GM12878 (cell line): ENCODE results near the gene SSNA1. TPM values are rescaled to one million over a fixed set of nuclear protein-coding genes. Genes with fewer than 3 reads are reported as not detected.

ENCODE experiments used
- ATAC-seq: fragments of 200-7000 bp; cut with Tn5 transposase; 3 replicates; pipeline ENCODE4 v1.9.1; 2020; ENCODE audit warnings: mild to moderate bottlenecking, moderate library complexity
- Bru-seq: library from RNA; stranded (reverse); fragments of 400-500 nt; gene quantifications from one replicate; lab custom pipeline; 2021; lab: Mats Ljungman, UMichigan
- BruChase-seq, 2 experiments: library from RNA; stranded (reverse); fragments of 400-500 nt; gene quantifications; one replicate each; lab custom pipeline; 2021; lab: Mats Ljungman, UMichigan
- BruUV-seq: library from RNA; stranded (reverse); fragments of 400-500 nt; replicated peaks from 2 replicates; lab custom pipeline; 2021; lab: Mats Ljungman, UMichigan
- CTCF ChIA-PET: fragments of 300-600 bp; sonication (Branson Sonifier 250); formaldehyde crosslinking; extraction: SDS; loops from one replicate; lab custom pipeline; 2021; ENCODE audit warnings: inconsistent platforms; lab: Yijun Ruan, JAX
- POLR2A ChIA-PET: fragments of 350-600 bp; formaldehyde crosslinking; extraction: SDS; loops from one replicate; lab custom pipeline; 2021; ENCODE audit warnings: inconsistent platforms; lab: Charles Lee
- RAD21 ChIA-PET: fragments of 300-600 bp; sonication (Branson Sonifier 250); formaldehyde crosslinking; loops from one replicate; lab custom pipeline; 2023; ENCODE audit warnings: antibody characterized with exemption; ENCODE audit not compliant: unreplicated experiment; lab: Charles Lee
- SMC1A ChIA-PET: fragments of 300-600 bp; sonication (Branson Sonifier 250); formaldehyde crosslinking; loops from one replicate; lab custom pipeline; 2023; ENCODE audit not compliant: unreplicated experiment, uncharacterized antibody; lab: Charles Lee
- DNase-seq: peaks from one replicate; pipeline ENCODE4 v3.0.0-alpha.2; 2011; ENCODE audit warnings: low read depth, low spot score
- FAIRE-seq: peaks from 3 replicates; lab custom pipeline; 2011; peaks lifted over from hg19 to GRCh38; lab: Jason Lieb, UNC
- H2AFZ ChIP-seq: 2 replicates; pipeline ENCODE4 v1.6.0; 2011; ENCODE audit warnings: low read depth, low read length, control low read depth; ENCODE audit not compliant: control insufficient read depth
- H3K27ac ChIP-seq: 2 replicates; pipeline ENCODE4 v1.5.1; 2011; ENCODE audit warnings: control low read depth; ENCODE audit not compliant: control insufficient read depth, insufficient read depth
- H3K27me3 ChIP-seq, 2 experiments: replicated peaks in 1 of 2; 2 replicates each; pipeline versions ENCODE4 v1.6.0 to v1.6.1; 2011; ENCODE audit warnings: low read length in 1 of 2; ENCODE audit not compliant: control insufficient read depth in 2 of 2, insufficient read depth in 2 of 2
- H3K36me3 ChIP-seq, 2 experiments: 2 replicates each; pipeline ENCODE4 v1.5.1; 2011; ENCODE audit warnings: low read length in 1 of 2; ENCODE audit not compliant: control insufficient read depth in 2 of 2, insufficient read depth in 2 of 2
- H3K4me1 ChIP-seq: 2 replicates; pipeline ENCODE4 v1.6.1; 2011; ENCODE audit warnings: mild to moderate bottlenecking, low read length, moderate library complexity, mixed read lengths; ENCODE audit not compliant: control insufficient read depth, insufficient read depth
- H3K4me2 ChIP-seq: 2 replicates; pipeline ENCODE4 v1.6.0; 2011; ENCODE audit warnings: control low read depth; ENCODE audit not compliant: control insufficient read depth, insufficient read depth
- H3K4me3 ChIP-seq: fragments of 200-600 bp; sonication (generic); 2 replicates; pipeline ENCODE4 v1.5.1; 2016
- H3K79me2 ChIP-seq: 2 replicates; pipeline ENCODE4 v1.6.0; 2011; ENCODE audit warnings: low read length; ENCODE audit not compliant: control insufficient read depth, insufficient read depth
- H3K9ac ChIP-seq: 2 replicates; pipeline ENCODE4 v1.8.0; 2011; ENCODE audit warnings: low read length, control low read depth, mixed read lengths; ENCODE audit not compliant: control insufficient read depth, insufficient read depth
- H3K9me3 ChIP-seq: replicated peaks from 3 replicates; pipeline ENCODE4 v1.5.1; 2011; ENCODE audit warnings: mild to moderate bottlenecking, low read length; ENCODE audit not compliant: control insufficient read depth, insufficient read depth
- H4K20me1 ChIP-seq: 2 replicates; pipeline ENCODE4 v1.6.0; 2011; ENCODE audit not compliant: control insufficient read depth, insufficient read depth
- CEBPB ChIP-seq, 2 experiments: fragments of 150-350 bp in 1 of 2; IDR thresholded peaks; 2 replicates each; pipeline ENCODE4 v1.6.1; 2012 to 2014; ENCODE audit warnings: low read depth in 2 of 2, low read length in 2 of 2, borderline replicate concordance in 1 of 2, inconsistent platforms in 1 of 2
- CHD4 ChIP-seq: fragments of 200-600 bp; sonication (generic); IDR thresholded peaks from 2 replicates; pipeline ENCODE4 v1.6.1; 2016; ENCODE audit warnings: mild to moderate bottlenecking
- HCFC1 ChIP-seq: fragments of 150-350 bp; IDR thresholded peaks from 2 replicates; pipeline ENCODE4 v1.6.1; 2014; ENCODE audit warnings: low read length
- HDAC6 ChIP-seq: fragments of 200-600 bp; sonication (generic); IDR thresholded peaks from one replicate; pipeline ENCODE4 v1.8.0; 2017; ENCODE audit warnings: antibody characterized with exemption; ENCODE audit not compliant: unreplicated experiment
- HSF1 ChIP-seq: fragments of 150-350 bp; IDR thresholded peaks from 2 replicates; pipeline ENCODE4 v1.6.1; 2014; ENCODE audit warnings: mild to moderate bottlenecking, low read depth, low read length
- IKZF1 ChIP-seq: fragments of 450-650 bp; conservative IDR thresholded peaks from 2 replicates; pipeline ENCODE4 v1.6.1; 2017; ENCODE audit warnings: antibody characterized with exemption, mild to moderate bottlenecking
- LARP7 ChIP-seq: fragments of 450-650 bp; IDR thresholded peaks from 2 replicates; pipeline ENCODE4 v1.6.1; 2017; ENCODE audit warnings: mild to moderate bottlenecking
- MLLT1 ChIP-seq: fragments of 450-650 bp; IDR thresholded peaks from 2 replicates; pipeline ENCODE4 v1.6.1; 2016; ENCODE audit warnings: mild to moderate bottlenecking
- NFYB ChIP-seq: IDR thresholded peaks from 2 replicates; pipeline ENCODE4 v1.6.1; 2011; ENCODE audit warnings: low read depth, mild to moderate bottlenecking, low read length, improper control_type of control experiment, moderate library complexity; ENCODE audit not compliant: insufficient read depth
- RELA ChIP-seq: fragments of 450-650 bp; IDR thresholded peaks from 2 replicates; pipeline ENCODE4 v1.8.0; 2014; ENCODE audit warnings: borderline replicate concordance; ENCODE audit not compliant: partially characterized antibody
- SUZ12 ChIP-seq: fragments of 200-600 bp; sonication (generic); IDR thresholded peaks from one replicate; pipeline ENCODE4 v1.6.1; 2018; ENCODE audit warnings: antibody characterized with exemption, mild to moderate bottlenecking; ENCODE audit not compliant: unreplicated experiment
- TBL1XR1 ChIP-seq: IDR thresholded peaks from 2 replicates; pipeline ENCODE4 v1.6.1; 2012; ENCODE audit warnings: low read depth, low read length, improper control_type of control experiment
- WRNIP1 ChIP-seq: IDR thresholded peaks from 2 replicates; pipeline ENCODE4 v1.6.1; 2011; ENCODE audit warnings: low read depth, low read length, improper control_type of control experiment, borderline replicate concordance
- ZBED1 ChIP-seq: IDR thresholded peaks from 2 replicates; pipeline ENCODE4 v1.6.1; 2016; ENCODE audit warnings: borderline replicate concordance
- WGBS: methylation state at CpG from one replicate; pipeline ENCODE4 v1.1.6; 2016; ENCODE audit warnings: low lambda C conversion rate; ENCODE audit not compliant: insufficient replicate concordance, insufficient coverage; ENCODE audit errors: missing lambda C conversion rate; 5-methylcytosine and 5-hydroxymethylcytosine counted together
- in situ Hi-C: fragments of 300-500 bp; cut with MboI; formaldehyde crosslinking; loops from 9 replicates; pipeline ENCODE4 v1.14.3; 2018; ENCODE audit warnings: mixed read lengths
- intact Hi-C: fragments of 100-400 bp; cut with micrococcal nuclease; formaldehyde crosslinking; loops from one replicate; pipeline ENCODE4 v1.14.2; 2022; ENCODE audit not compliant: unreplicated experiment
- long read RNA-seq, 2 experiments: library from polyadenylated mRNA; unstranded; transcript quantifications; one replicate each; pipeline ENCODE4 v2.0.0, GENCODE V29; 2019 to 2020
- polyA minus RNA-seq, 3 experiments: library from RNA; depleted of rRNA, polyadenylated mRNA; stranded (reverse); fragments of >200 nt; gene quantifications; 2 replicates each; pipeline ENCODE4 v1.2.3, GENCODE V29; 2011
- polyA plus RNA-seq, 11 experiments: library from polyadenylated mRNA; depleted of rRNA in 4 of 11; unstranded in 6 of 11; stranded (reverse) in 5 of 11; fragments of >200 nt; fragmentation: Nextera tagmentation in 4 of 11; fragmentation: Illumina TruSeq in 1 of 11; extraction: Ambion mirVana in 4 of 11; extraction: Trizol in 1 of 11; gene quantifications; 1 replicate in 1 of 11; 2 replicates in 10 of 11; pipeline versions ENCODE4 v1.2.1 to v1.2.3, GENCODE V29; 2011 to 2016; ENCODE audit warnings: inconsistent platforms in 2 of 11, missing spikeins in 2 of 11, low read depth in 1 of 11
- total RNA-seq, 4 experiments: library from RNA; depleted of rRNA in 3 of 4; stranded (reverse); fragments of >200 nt in 3 of 4; fragmentation: Illumina TruSeq in 1 of 4; extraction: Trizol in 1 of 4; gene quantifications; 2 replicates each; pipeline versions ENCODE4 v1.2.1 to v1.2.3, GENCODE V29; 2013 to 2021

The SSNA1 gene
- total RNA-seq (2013; cell fraction: nucleolus; rRNA removed), result 12.8 and 16.8 TPM in 2 replicates
- 72.6 and 96.6 TPM in 2 replicates for total RNA-seq (2014; rRNA removed)
- total RNA-seq (2014; rRNA removed; fragmentation: Illumina TruSeq; extraction: Trizol), result 48.5 and 54.2 TPM in 2 replicates
- 84.8 and 88.3 TPM in 2 replicates for total RNA-seq (2021)
- polyA plus RNA-seq (2011; ENCODE audit: low read depth), result 27.0 TPM
- 33.4 and 67.6 TPM in 2 replicates for polyA plus RNA-seq (2011; rRNA removed)
- polyA plus RNA-seq (2011; cell fraction: cytosol; rRNA removed), result 132 and 179 TPM in 2 replicates
- 78.8 and 83.0 TPM in 2 replicates for polyA plus RNA-seq (2011; cell fraction: nucleus; rRNA removed)
- polyA plus RNA-seq (2012), result 50.7 and 62.2 TPM in 2 replicates
- 4.1 and 40.5 TPM in 2 replicates for polyA plus RNA-seq (2014; fragmentation: Illumina TruSeq; extraction: Trizol)
- polyA plus RNA-seq (2014; fragmentation: Nextera tagmentation; extraction: Ambion mirVana), result 10 to 100 TPM in 1 of 2 experiments, under 1 TPM in 1; 0.63 to 13.4 TPM
- polyA plus RNA-seq (2014; rRNA removed), result 122 and 138 TPM in 2 replicates
- 100 to 1,000 TPM; 122 to 139 TPM for polyA plus RNA-seq (2016; fragmentation: Nextera tagmentation; extraction: Ambion mirVana)
- 11.6 and 31.9 TPM in 2 replicates for polyA minus RNA-seq (2011; rRNA and poly(A)+ RNA removed)
- 19.2 and 20.3 TPM in 2 replicates for polyA minus RNA-seq (2011; cell fraction: cytosol; rRNA and poly(A)+ RNA removed)
- polyA minus RNA-seq (2011; cell fraction: nucleus; rRNA and poly(A)+ RNA removed), result 10.0 and 12.9 TPM in 2 replicates
- Bru-seq, nascent RNA, result percentile 79 among the genes with signal in this experiment
- percentile 87 among the genes with signal in this experiment for BruChase-seq, experiment 1, labeled RNA remaining after a 6-hour chase
- BruChase-seq, experiment 2, labeled RNA remaining after a 2-hour chase, result percentile 78 among the genes with signal in this experiment
- long read RNA-seq, experiment 1, transcript SSNA1-201 (3 exons, 896 nt), result major isoform, 87 of 104 reads
- long read RNA-seq, experiment 1, transcript SSNA1-202 (2 exons, 1,170 nt), result minor isoform, 10 of 104 reads
- long read RNA-seq, experiment 1, partial matches to known transcripts, result 0 of 104 reads
- long read RNA-seq, experiment 1, other reads (novel, unspliced or antisense), result 5 of 104 reads
- long read RNA-seq, experiment 2, transcript SSNA1-201 (3 exons, 896 nt), result major isoform, 50 of 56 reads
- long read RNA-seq, experiment 2, partial matches to known transcripts, result 0 of 56 reads
- long read RNA-seq, experiment 2, other reads (novel, unspliced or antisense), result 1 of 56 reads

GRCh38 chr9:137188490-137189296, at the start of gene SSNA1, which contains the start of gene ANAPC2:
TSS of gene SSNA1 (plus strand) at chr9:137188676. CDS start at chr9:137188727, 51 bp downstream.
TSS of gene ANAPC2 (minus strand) at chr9:137188560. CDS start at chr9:137188532, 28 bp downstream.
- SMC1A ChIA-PET, result interaction anchor here (0.7 to 2.5 kb wide), 11 partner anchors 8 to 93 kb away, joined by 3 to 13 read pairs (median 4); partner anchors contain the start of gene TPRN
- POLR2A ChIA-PET, result interaction anchor here (0.5 to 4.6 kb wide), 17 partner anchors 10 to 197 kb away, joined by 3 to 22 read pairs (median 6); partner anchors contain the start of genes CYSRT1, LRRC26, RNF208 and RNF224
- no peak for TF ChIP-seq SUZ12
- TF ChIP-seq RELA, result peak; percentile 87
- TF ChIP-seq HSF1, result 0 out of 2 replicates have a peak, but pooled peaks have one; percentile 60
- no peak for TF ChIP-seq NFYB
- no peak; the same call in none of the 2 replicates for TF ChIP-seq LARP7
- TF ChIP-seq ZBED1, result no peak
- TF ChIP-seq CHD4, result no peak
- TF ChIP-seq HCFC1, result peak; percentile 93
- peak; percentile 88 for TF ChIP-seq TBL1XR1
- TF ChIP-seq HDAC6, result no peak
- no peak for TF ChIP-seq CEBPB (IDR thresholded peaks at IDR 0.05; ENCODE audit: borderline replicate concordance in 1 of 2, low read depth in 2 of 2, low read length in 2 of 2)
- TF ChIP-seq MLLT1, result no peak
- peak; percentile 98 for TF ChIP-seq IKZF1
- no peak for TF ChIP-seq WRNIP1

More at GRCh38 chr9:137188490-137189296, at the start of gene SSNA1, which contains the start of gene ANAPC2:
- Histone ChIP-seq H3K9me3 (no peaks in the 10 kb centered on the region), H3K27ac (peak within 1 kb of the TSS; percentile 77), H3K4me1 (peaks cover 22% of the 10 kb centered on the region), H4K20me1 (peaks cover 7% of the 10 kb centered on the region; the same call in 1 of the 2 replicates), H3K79me2 (peaks cover 35% of the 10 kb centered on the region), H3K4me2 (peak within 1 kb of the TSS; percentile 93), H3K4me3 (peak within 1 kb of the TSS; percentile 99), H3K27me3 (no peaks in the 10 kb centered on the region), H2AFZ (peak within 1 kb of the TSS; percentile 87), H3K36me3 (peaks cover under 1 to 15% of the 10 kb centered on the region in 2 experiments; a peak in 3 of 4 replicates), H3K9ac (peak within 1 kb of the TSS; percentile 80)
- peak; percentile 92 for ATAC-seq
- ChIA-PET RAD21 (interaction anchor here (0.6 to 3.6 kb wide), 16 partner anchors 8 to 162 kb away, joined by 3 to 23 read pairs (median 5); partner anchors contain the start of genes DPP7, RNF208, RNF224 and TPRN), CTCF (interaction anchor here (0.5 to 2.7 kb wide), 20 partner anchors 12 to 221 kb away, joined by 3 to 21 read pairs (median 6); partner anchors contain the start of genes CYSRT1, MAN1B1, RNF208 and RNF224)
- DNase-seq, result peak; percentile 82
- under 1% methylated on average over 98 of the region's 98 CpGs for WGBS
- intact Hi-C loops (loop anchor here (5.0 kb wide), 2 partner anchors 34 to 61 kb away; partner anchors contain the start of gene RNF208), in situ Hi-C loops (no loop called here)
- peak; percentile 91 for FAIRE-seq
- TSS peak; percentile 90 for BruUV-seq
